ENCODE data around the gene LAMC3.

DNA sequence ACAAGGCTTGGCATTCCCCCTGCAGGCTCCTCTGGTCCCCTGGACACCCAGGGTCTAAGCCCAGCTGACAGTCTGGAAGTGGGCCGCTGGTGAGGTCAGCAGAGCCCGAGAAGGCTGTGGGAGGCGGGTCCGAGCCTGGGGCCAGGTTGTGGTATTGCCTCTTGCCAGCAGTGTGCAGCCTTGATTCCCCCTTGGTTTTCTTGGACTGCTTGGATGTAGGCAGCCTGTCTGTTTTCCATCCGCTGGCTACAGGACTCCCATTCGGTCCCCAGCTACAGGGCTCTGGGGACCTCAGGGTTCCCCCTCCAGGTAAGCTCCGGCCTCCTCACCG, 88.9 kb downstream of the LAMC3 start:
- TF ChIP-seq ZSCAN29 (IDR thresholded peaks at IDR 0.05) (no peak), EGR1 (conservative IDR thresholded peaks at IDR 0.05) (no peak), CBX8 (IDR thresholded peaks at IDR 0.05; ENCODE audit: borderline replicate concordance, extremely low read depth, low read depth, low read length, poor library complexity, severe bottlenecking) (no peak), KAT2B (IDR thresholded peaks at IDR 0.05; ENCODE audit: low read depth, low read length) (no peak), STAT5B (CRISPR knock-in tag; IDR thresholded peaks at IDR 0.05) (no peak), RBM39 (optimal IDR thresholded peaks at IDR 0.05; ENCODE audit: low read depth, low read length) (no peak), SREBF1 (IDR thresholded peaks at IDR 0.05; ENCODE audit: borderline replicate concordance, low read depth, low read length) (no peak), SMARCB1 (IDR thresholded peaks at IDR 0.05; ENCODE audit: insufficient read length, low read depth) (no peak)
- TF ChIP-seq, protein P1, sequence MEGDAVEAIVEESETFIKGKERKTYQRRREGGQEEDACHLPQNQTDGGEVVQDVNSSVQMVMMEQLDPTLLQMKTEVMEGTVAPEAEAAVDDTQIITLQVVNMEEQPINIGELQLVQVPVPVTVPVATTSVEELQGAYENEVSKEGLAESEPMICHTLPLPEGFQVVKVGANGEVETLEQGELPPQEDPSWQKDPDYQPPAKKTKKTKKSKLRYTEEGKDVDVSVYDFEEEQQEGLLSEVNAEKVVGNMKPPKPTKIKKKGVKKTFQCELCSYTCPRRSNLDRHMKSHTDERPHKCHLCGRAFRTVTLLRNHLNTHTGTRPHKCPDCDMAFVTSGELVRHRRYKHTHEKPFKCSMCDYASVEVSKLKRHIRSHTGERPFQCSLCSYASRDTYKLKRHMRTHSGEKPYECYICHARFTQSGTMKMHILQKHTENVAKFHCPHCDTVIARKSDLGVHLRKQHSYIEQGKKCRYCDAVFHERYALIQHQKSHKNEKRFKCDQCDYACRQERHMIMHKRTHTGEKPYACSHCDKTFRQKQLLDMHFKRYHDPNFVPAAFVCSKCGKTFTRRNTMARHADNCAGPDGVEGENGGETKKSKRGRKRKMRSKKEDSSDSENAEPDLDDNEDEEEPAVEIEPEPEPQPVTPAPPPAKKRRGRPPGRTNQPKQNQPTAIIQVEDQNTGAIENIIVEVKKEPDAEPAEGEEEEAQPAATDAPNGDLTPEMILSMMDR (IDR thresholded peaks at IDR 0.05 in 2 of 3, conservative IDR thresholded peaks at IDR 0.05 in 1 of 3; ENCODE audit: insufficient read depth in 2 of 3, low read depth in 1 of 3, low read length in 3 of 3): no peak
- TF ChIP-seq, protein P2, sequence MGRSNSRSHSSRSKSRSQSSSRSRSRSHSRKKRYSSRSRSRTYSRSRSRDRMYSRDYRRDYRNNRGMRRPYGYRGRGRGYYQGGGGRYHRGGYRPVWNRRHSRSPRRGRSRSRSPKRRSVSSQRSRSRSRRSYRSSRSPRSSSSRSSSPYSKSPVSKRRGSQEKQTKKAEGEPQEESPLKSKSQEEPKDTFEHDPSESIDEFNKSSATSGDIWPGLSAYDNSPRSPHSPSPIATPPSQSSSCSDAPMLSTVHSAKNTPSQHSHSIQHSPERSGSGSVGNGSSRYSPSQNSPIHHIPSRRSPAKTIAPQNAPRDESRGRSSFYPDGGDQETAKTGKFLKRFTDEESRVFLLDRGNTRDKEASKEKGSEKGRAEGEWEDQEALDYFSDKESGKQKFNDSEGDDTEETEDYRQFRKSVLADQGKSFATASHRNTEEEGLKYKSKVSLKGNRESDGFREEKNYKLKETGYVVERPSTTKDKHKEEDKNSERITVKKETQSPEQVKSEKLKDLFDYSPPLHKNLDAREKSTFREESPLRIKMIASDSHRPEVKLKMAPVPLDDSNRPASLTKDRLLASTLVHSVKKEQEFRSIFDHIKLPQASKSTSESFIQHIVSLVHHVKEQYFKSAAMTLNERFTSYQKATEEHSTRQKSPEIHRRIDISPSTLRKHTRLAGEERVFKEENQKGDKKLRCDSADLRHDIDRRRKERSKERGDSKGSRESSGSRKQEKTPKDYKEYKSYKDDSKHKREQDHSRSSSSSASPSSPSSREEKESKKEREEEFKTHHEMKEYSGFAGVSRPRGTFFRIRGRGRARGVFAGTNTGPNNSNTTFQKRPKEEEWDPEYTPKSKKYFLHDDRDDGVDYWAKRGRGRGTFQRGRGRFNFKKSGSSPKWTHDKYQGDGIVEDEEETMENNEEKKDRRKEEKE (IDR thresholded peaks at IDR 0.05; ENCODE audit: borderline replicate concordance in 1 of 2, control insufficient read depth in 1 of 2, low read depth in 2 of 2, low read length in 1 of 2): no peak
- TF ChIP-seq, protein P3, sequence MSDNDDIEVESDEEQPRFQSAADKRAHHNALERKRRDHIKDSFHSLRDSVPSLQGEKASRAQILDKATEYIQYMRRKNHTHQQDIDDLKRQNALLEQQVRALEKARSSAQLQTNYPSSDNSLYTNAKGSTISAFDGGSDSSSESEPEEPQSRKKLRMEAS (CRISPR knock-in tag; IDR thresholded peaks at IDR 0.05): no peak

All from K562 (cell line).